Neural cell (in vitro differentiated cells): ENCODE measurements around the gene PTPRD.

Experiments
- EP300 ChIP-seq: fragments of 450-650 bp; conservative IDR thresholded peaks from 2 replicates; pipeline ENCODE4 v1.6.1; 2014; ENCODE audit warnings: antibody characterized with exemption, mild to moderate bottlenecking, moderate library complexity; ENCODE audit not compliant: poor library complexity, severe bottlenecking
- MXI1 ChIP-seq: fragments of 450-650 bp; conservative IDR thresholded peaks from 2 replicates; pipeline ENCODE4 v1.6.1; 2014; ENCODE audit warnings: antibody characterized with exemption, mild to moderate bottlenecking; ENCODE audit not compliant: poor library complexity, severe bottlenecking
- POLR2AphosphoS5 ChIP-seq: IDR thresholded peaks from 2 replicates; pipeline ENCODE4 v1.6.1; 2012
- RAD21 ChIP-seq: fragments of 450-650 bp; conservative IDR thresholded peaks from 2 replicates; pipeline ENCODE4 v1.6.1; 2014; ENCODE audit warnings: antibody characterized with exemption, mild to moderate bottlenecking, moderate library complexity
- SMC3 ChIP-seq: fragments of 450-650 bp; conservative IDR thresholded peaks from 2 replicates; pipeline ENCODE4 v1.6.1; 2014; ENCODE audit warnings: antibody characterized with exemption, mild to moderate bottlenecking, moderate library complexity; ENCODE audit not compliant: poor library complexity
- TF ChIP-seq, protein P1 (sequence below): fragments of 450-650 bp; IDR thresholded peaks from 2 replicates; pipeline ENCODE4 v1.5.1; 2014; ENCODE audit warnings: antibody characterized with exemption, mild to moderate bottlenecking, moderate library complexity; ENCODE audit not compliant: poor library complexity, severe bottlenecking
- TF ChIP-seq, protein P2 (sequence below): IDR thresholded peaks from 2 replicates; pipeline ENCODE4 v1.6.1; 2012; ENCODE audit warnings: borderline replicate concordance

- TF ChIP-seq, protein P1, sequence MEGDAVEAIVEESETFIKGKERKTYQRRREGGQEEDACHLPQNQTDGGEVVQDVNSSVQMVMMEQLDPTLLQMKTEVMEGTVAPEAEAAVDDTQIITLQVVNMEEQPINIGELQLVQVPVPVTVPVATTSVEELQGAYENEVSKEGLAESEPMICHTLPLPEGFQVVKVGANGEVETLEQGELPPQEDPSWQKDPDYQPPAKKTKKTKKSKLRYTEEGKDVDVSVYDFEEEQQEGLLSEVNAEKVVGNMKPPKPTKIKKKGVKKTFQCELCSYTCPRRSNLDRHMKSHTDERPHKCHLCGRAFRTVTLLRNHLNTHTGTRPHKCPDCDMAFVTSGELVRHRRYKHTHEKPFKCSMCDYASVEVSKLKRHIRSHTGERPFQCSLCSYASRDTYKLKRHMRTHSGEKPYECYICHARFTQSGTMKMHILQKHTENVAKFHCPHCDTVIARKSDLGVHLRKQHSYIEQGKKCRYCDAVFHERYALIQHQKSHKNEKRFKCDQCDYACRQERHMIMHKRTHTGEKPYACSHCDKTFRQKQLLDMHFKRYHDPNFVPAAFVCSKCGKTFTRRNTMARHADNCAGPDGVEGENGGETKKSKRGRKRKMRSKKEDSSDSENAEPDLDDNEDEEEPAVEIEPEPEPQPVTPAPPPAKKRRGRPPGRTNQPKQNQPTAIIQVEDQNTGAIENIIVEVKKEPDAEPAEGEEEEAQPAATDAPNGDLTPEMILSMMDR = no peak
- TF ChIP-seq EP300 (no peak), SMC3 (no peak), RAD21 (no peak), MXI1 (no peak), POLR2AphosphoS5 (no peak)
- TF ChIP-seq, protein P2, sequence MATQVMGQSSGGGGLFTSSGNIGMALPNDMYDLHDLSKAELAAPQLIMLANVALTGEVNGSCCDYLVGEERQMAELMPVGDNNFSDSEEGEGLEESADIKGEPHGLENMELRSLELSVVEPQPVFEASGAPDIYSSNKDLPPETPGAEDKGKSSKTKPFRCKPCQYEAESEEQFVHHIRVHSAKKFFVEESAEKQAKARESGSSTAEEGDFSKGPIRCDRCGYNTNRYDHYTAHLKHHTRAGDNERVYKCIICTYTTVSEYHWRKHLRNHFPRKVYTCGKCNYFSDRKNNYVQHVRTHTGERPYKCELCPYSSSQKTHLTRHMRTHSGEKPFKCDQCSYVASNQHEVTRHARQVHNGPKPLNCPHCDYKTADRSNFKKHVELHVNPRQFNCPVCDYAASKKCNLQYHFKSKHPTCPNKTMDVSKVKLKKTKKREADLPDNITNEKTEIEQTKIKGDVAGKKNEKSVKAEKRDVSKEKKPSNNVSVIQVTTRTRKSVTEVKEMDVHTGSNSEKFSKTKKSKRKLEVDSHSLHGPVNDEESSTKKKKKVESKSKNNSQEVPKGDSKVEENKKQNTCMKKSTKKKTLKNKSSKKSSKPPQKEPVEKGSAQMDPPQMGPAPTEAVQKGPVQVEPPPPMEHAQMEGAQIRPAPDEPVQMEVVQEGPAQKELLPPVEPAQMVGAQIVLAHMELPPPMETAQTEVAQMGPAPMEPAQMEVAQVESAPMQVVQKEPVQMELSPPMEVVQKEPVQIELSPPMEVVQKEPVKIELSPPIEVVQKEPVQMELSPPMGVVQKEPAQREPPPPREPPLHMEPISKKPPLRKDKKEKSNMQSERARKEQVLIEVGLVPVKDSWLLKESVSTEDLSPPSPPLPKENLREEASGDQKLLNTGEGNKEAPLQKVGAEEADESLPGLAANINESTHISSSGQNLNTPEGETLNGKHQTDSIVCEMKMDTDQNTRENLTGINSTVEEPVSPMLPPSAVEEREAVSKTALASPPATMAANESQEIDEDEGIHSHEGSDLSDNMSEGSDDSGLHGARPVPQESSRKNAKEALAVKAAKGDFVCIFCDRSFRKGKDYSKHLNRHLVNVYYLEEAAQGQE = no peak
Measured at GRCh38 chr9:10248890-10249289, 363.9 kb downstream of the PTPRD start.
